ENCODE measurements around the gene DCDC2B.
A peak's percentile ranks its signal among the peaks of the same experiment; 100 is the strongest.

Gene DCDC2B

GRCh38 chr1:32242341-32242851 is 33.5 kb downstream of the DCDC2B start:
- Histone ChIP-seq H3K4me1 (ENCODE audit: control insufficient read depth, insufficient read depth, low read length) (no peaks in the 10 kb centered on the region), H3K9me3 (ENCODE audit: control insufficient read depth, insufficient read depth, low read length) (no peaks in the 10 kb centered on the region), H3K4me3 (ENCODE audit: low read length) (no peak overlapping the region), H3K27me3 (ENCODE audit: control insufficient read depth, insufficient read depth, low read length) (no peaks in the 10 kb centered on the region), H3K36me3 (ENCODE audit: control insufficient read depth, insufficient read depth, low read length) (no peaks in the 10 kb centered on the region), H3K27ac (ENCODE audit: low read length) (no peak overlapping the region)
- DNase-seq (ENCODE audit: low read depth, low spot score): no peak
- no CpG with 5 or more reads among the region's 7 CpGs for WGBS (ENCODE audit: insufficient coverage, insufficient read length)

- H3K4me1 ChIP-seq (ENCODE audit: control insufficient read depth, insufficient read depth, low read length): peaks cover 5% of the 10 kb centered on the region; the same call in 1 of the 2 replicates
- no peaks in the 10 kb centered on the region for H3K9me3 ChIP-seq (ENCODE audit: control insufficient read depth, insufficient read depth, low read length)
- no peak within 1 kb of the TSS for H3K4me3 ChIP-seq (ENCODE audit: low read length)
- no peak for DNase-seq (ENCODE audit: low read depth, low spot score)
- H3K27ac ChIP-seq (ENCODE audit: low read length): no peak within 1 kb of the TSS
- no peaks in the 10 kb centered on the region for H3K36me3 ChIP-seq (ENCODE audit: control insufficient read depth, insufficient read depth, low read length)
- no CpG with 5 or more reads among the region's 3 CpGs for WGBS (ENCODE audit: insufficient coverage, insufficient read length)
- no peaks in the 10 kb centered on the region for H3K27me3 ChIP-seq (ENCODE audit: control insufficient read depth, insufficient read depth, low read length)
These were observed 38.0 kb downstream of the DCDC2B start, which contains the start of gene FAM167B for GRCh38 chr1:32246888-32247273. Gene FAM167B (plus strand): TSS chr1:32247222. CDS start chr1:32247422, 200 bp downstream.

- H3K27ac ChIP-seq (ENCODE audit: low read length): no peak overlapping the region
- H3K27me3 ChIP-seq (ENCODE audit: control insufficient read depth, insufficient read depth, low read length): no peaks in the 10 kb centered on the region
- H3K36me3 ChIP-seq (ENCODE audit: control insufficient read depth, insufficient read depth, low read length): no peaks in the 10 kb centered on the region
- H3K4me1 ChIP-seq (ENCODE audit: control insufficient read depth, insufficient read depth, low read length): peaks cover 6% of the 10 kb centered on the region; the same call in 1 of the 2 replicates
- H3K4me3 ChIP-seq (ENCODE audit: low read length): no peak overlapping the region
- no CpG with 5 or more reads among the region's 12 CpGs for WGBS (ENCODE audit: insufficient coverage, insufficient read length)
- no peak for DNase-seq (ENCODE audit: low read depth, low spot score)
- no peaks in the 10 kb centered on the region for H3K9me3 ChIP-seq (ENCODE audit: control insufficient read depth, insufficient read depth, low read length)
These were observed 38.6 kb downstream of the DCDC2B start for GRCh38 chr1:32247452-32247851.

- Histone ChIP-seq H3K9me3 (ENCODE audit: control insufficient read depth, insufficient read depth, low read length) (no peaks in the 10 kb centered on the region), H3K27me3 (ENCODE audit: control insufficient read depth, insufficient read depth, low read length) (no peaks in the 10 kb centered on the region), H3K27ac (ENCODE audit: low read length) (no peak overlapping the region), H3K4me3 (ENCODE audit: low read length) (peak overlapping the region; percentile 18; the same call in 1 of the 2 replicates), H3K36me3 (ENCODE audit: control insufficient read depth, insufficient read depth, low read length) (no peaks in the 10 kb centered on the region), H3K4me1 (ENCODE audit: control insufficient read depth, insufficient read depth, low read length) (peaks cover 6% of the 10 kb centered on the region; the same call in 1 of the 2 replicates)
- WGBS (ENCODE audit: insufficient coverage, insufficient read length): no CpG with 5 or more reads among the region's 31 CpGs
- no peak for DNase-seq (ENCODE audit: low read depth, low spot score)
These were observed 39.3 kb downstream of the DCDC2B start for GRCh38 chr1:32247983-32248889.

GRCh38 chr1:32249831-32250525 is 41.1 kb downstream of the DCDC2B start:
- no peak for DNase-seq (ENCODE audit: low read depth, low spot score)
- no peak overlapping the region for H3K4me3 ChIP-seq (ENCODE audit: low read length)
- WGBS (ENCODE audit: insufficient coverage, insufficient read length): no CpG with 5 or more reads among the region's 9 CpGs
- peaks cover 6% of the 10 kb centered on the region; the same call in 1 of the 2 replicates for H3K4me1 ChIP-seq (ENCODE audit: control insufficient read depth, insufficient read depth, low read length)
- H3K27me3 ChIP-seq (ENCODE audit: control insufficient read depth, insufficient read depth, low read length): no peaks in the 10 kb centered on the region
- no peak overlapping the region for H3K27ac ChIP-seq (ENCODE audit: low read length)
- no peaks in the 10 kb centered on the region for H3K36me3 ChIP-seq (ENCODE audit: control insufficient read depth, insufficient read depth, low read length)
- H3K9me3 ChIP-seq (ENCODE audit: control insufficient read depth, insufficient read depth, low read length): no peaks in the 10 kb centered on the region

- Histone ChIP-seq H3K27ac (ENCODE audit: low read length) (no peak within 1 kb of the TSS), H3K27me3 (ENCODE audit: control insufficient read depth, insufficient read depth, low read length) (no peaks in the 10 kb centered on the region), H3K36me3 (ENCODE audit: control insufficient read depth, insufficient read depth, low read length) (no peaks in the 10 kb centered on the region), H3K4me1 (ENCODE audit: control insufficient read depth, insufficient read depth, low read length) (peaks cover 6% of the 10 kb centered on the region; the same call in 1 of the 2 replicates), H3K4me3 (ENCODE audit: low read length) (no peak within 1 kb of the TSS), H3K9me3 (ENCODE audit: control insufficient read depth, insufficient read depth, low read length) (no peaks in the 10 kb centered on the region)
- WGBS (ENCODE audit: insufficient coverage, insufficient read length): no CpG with 5 or more reads among the region's 25 CpGs
- DNase-seq (ENCODE audit: low read depth, low spot score): no peak
These were observed 42.2 kb downstream of the DCDC2B start, which contains the start of gene LCK for GRCh38 chr1:32250893-32251716. Gene LCK (plus strand): TSS chr1:32251265. CDS start chr1:32274330, 23,065 bp downstream.

- WGBS (ENCODE audit: insufficient coverage, insufficient read length): no CpG with 5 or more reads among the region's 10 CpGs
- DNase-seq (ENCODE audit: low read depth, low spot score): no peak
- no peak overlapping the region for H3K4me3 ChIP-seq (ENCODE audit: low read length)
- no peaks in the 10 kb centered on the region for H3K27me3 ChIP-seq (ENCODE audit: control insufficient read depth, insufficient read depth, low read length)
- H3K4me1 ChIP-seq (ENCODE audit: control insufficient read depth, insufficient read depth, low read length): peaks cover 1% of the 10 kb centered on the region; the same call in 1 of the 2 replicates
- no peaks in the 10 kb centered on the region for H3K9me3 ChIP-seq (ENCODE audit: control insufficient read depth, insufficient read depth, low read length)
- H3K27ac ChIP-seq (ENCODE audit: low read length): no peak overlapping the region
- no peaks in the 10 kb centered on the region for H3K36me3 ChIP-seq (ENCODE audit: control insufficient read depth, insufficient read depth, low read length)
These were observed 46.5 kb downstream of the DCDC2B start for GRCh38 chr1:32255072-32256071.

GRCh38 chr1:32256473-32257226 is 47.8 kb downstream of the DCDC2B start:
- H3K4me3 ChIP-seq (ENCODE audit: low read length): no peak overlapping the region
- H3K36me3 ChIP-seq (ENCODE audit: control insufficient read depth, insufficient read depth, low read length): no peaks in the 10 kb centered on the region
- peaks cover 1% of the 10 kb centered on the region; the same call in 1 of the 2 replicates for H3K4me1 ChIP-seq (ENCODE audit: control insufficient read depth, insufficient read depth, low read length)
- H3K27ac ChIP-seq (ENCODE audit: low read length): no peak overlapping the region
- no peaks in the 10 kb centered on the region for H3K9me3 ChIP-seq (ENCODE audit: control insufficient read depth, insufficient read depth, low read length)
- no peak for DNase-seq (ENCODE audit: low read depth, low spot score)
- 100% methylated on average over 2 of the region's 9 CpGs for WGBS (ENCODE audit: insufficient coverage, insufficient read length)
- H3K27me3 ChIP-seq (ENCODE audit: control insufficient read depth, insufficient read depth, low read length): no peaks in the 10 kb centered on the region

GRCh38 chr1:32257227-32257508 is 48.3 kb downstream of the DCDC2B start:
- no peaks in the 10 kb centered on the region for H3K9me3 ChIP-seq (ENCODE audit: control insufficient read depth, insufficient read depth, low read length)
- no peak for DNase-seq (ENCODE audit: low read depth, low spot score)
- H3K4me1 ChIP-seq (ENCODE audit: control insufficient read depth, insufficient read depth, low read length): no peaks in the 10 kb centered on the region
- H3K27me3 ChIP-seq (ENCODE audit: control insufficient read depth, insufficient read depth, low read length): no peaks in the 10 kb centered on the region
- WGBS (ENCODE audit: insufficient coverage, insufficient read length): no CpG with 5 or more reads among the region's 6 CpGs
- H3K27ac ChIP-seq (ENCODE audit: low read length): no peak overlapping the region
- no peaks in the 10 kb centered on the region for H3K36me3 ChIP-seq (ENCODE audit: control insufficient read depth, insufficient read depth, low read length)
- H3K4me3 ChIP-seq (ENCODE audit: low read length): no peak overlapping the region

Data from iPS DF 6.9 (cell line).